ENCODE data around the gene KIF6. TPM values are rescaled to one million over a fixed set of nuclear protein-coding genes. Genes with fewer than 3 reads are reported as not detected.

Gene KIF6
- polyA plus RNA-seq, 1 donor (not counting 4 experiments of a cell fraction or from before 2014, with no cell fraction given) = 0.14 TPM

DNA sequence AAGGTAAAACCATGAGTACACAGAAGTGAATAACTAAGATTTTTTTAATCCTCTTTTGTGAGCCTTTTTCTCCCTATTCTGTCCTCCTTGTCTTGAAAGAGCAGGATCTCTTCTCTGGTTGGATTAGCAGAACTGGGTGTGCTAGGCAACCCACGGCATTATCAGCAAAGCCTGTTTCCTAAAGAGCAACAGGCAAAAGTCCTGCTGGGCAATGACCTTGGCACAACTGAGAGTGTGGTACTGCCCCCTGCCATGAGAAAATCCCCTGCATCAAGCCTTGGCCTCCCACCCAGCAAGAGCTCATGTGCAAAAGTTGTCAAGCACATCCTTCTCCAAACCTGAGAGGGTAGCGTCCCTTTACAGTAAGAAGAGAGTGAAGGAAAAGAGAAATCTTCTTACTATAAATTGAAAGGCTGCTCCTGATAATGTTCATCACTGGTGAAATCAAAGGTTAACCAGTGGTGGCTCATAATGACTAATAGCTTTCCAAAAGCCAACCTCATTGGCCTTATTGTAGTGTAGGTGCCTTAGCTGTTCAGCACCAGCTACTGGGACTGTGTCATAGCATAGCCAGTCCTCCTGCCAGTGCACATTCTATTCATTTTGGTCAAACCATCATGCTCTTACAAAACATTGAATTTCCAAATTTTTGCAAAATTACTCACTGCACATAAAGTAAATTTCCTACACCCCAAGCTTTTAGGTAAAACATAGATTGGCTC is 17.1 kb downstream of the KIF6 start:
- Histone ChIP-seq H3K9me1 (ENCODE audit: control insufficient read depth, extremely low read depth, insufficient read depth, low read length) (no peaks in the 10 kb centered on the region), H3K36me3 (ENCODE audit: control insufficient read depth in 2 of 2, extremely low read depth in 1 of 2, insufficient read depth in 2 of 2, low read length in 2 of 2) (no peaks in the 10 kb centered on the region), H3K27me3 (ENCODE audit: control insufficient read depth, extremely low read depth, insufficient read depth, low read length) (no peaks in the 10 kb centered on the region), H3K27ac (ENCODE audit: control insufficient read depth, insufficient read depth, low read length) (no peak overlapping the region), H3K4me1 (ENCODE audit: control insufficient read depth, extremely low read depth, insufficient read depth, low read length) (no peaks in the 10 kb centered on the region), H2AFZ (ENCODE audit: control insufficient read depth, low read length) (no peak overlapping the region), H3K4me3 (ENCODE audit: control insufficient read depth in 2 of 3, extremely low read depth in 1 of 3, insufficient read depth in 2 of 3, low read depth in 1 of 3, low read length in 3 of 3) (no peak overlapping the region), H3K9ac (ENCODE audit: control insufficient read depth, extremely low read depth, insufficient read depth, low read length) (no peak overlapping the region), H3K4me2 (ENCODE audit: control insufficient read depth, extremely low read depth, insufficient read depth, low read depth, low read length) (no peak overlapping the region), H3K9me3 (ENCODE audit: control insufficient read depth, low read depth, low read length) (no peaks in the 10 kb centered on the region), H3K79me2 (ENCODE audit: control insufficient read depth, insufficient read depth, low read length) (no peaks in the 10 kb centered on the region), H4K20me1 (ENCODE audit: control insufficient read depth, extremely low read depth, insufficient read depth, low read length) (no peaks in the 10 kb centered on the region)
- TF ChIP-seq, protein P1, sequence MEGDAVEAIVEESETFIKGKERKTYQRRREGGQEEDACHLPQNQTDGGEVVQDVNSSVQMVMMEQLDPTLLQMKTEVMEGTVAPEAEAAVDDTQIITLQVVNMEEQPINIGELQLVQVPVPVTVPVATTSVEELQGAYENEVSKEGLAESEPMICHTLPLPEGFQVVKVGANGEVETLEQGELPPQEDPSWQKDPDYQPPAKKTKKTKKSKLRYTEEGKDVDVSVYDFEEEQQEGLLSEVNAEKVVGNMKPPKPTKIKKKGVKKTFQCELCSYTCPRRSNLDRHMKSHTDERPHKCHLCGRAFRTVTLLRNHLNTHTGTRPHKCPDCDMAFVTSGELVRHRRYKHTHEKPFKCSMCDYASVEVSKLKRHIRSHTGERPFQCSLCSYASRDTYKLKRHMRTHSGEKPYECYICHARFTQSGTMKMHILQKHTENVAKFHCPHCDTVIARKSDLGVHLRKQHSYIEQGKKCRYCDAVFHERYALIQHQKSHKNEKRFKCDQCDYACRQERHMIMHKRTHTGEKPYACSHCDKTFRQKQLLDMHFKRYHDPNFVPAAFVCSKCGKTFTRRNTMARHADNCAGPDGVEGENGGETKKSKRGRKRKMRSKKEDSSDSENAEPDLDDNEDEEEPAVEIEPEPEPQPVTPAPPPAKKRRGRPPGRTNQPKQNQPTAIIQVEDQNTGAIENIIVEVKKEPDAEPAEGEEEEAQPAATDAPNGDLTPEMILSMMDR (optimal IDR thresholded peaks at IDR 0.05 in 1 of 3, IDR thresholded peaks at IDR 0.05 in 1 of 3, conservative IDR thresholded peaks at IDR 0.05 in 1 of 3; ENCODE audit: extremely low read depth in 1 of 3, insufficient read depth in 2 of 3, low read length in 3 of 3) = no peak
- no peak for TF ChIP-seq EZH2 (IDR thresholded peaks at IDR 0.05; ENCODE audit: low read length)
- FAIRE-seq = no peak
- no peak for DNase-seq (ENCODE audit: low read depth, low spot score)
- dilution Hi-C loops (cut with MboI; ENCODE audit: extremely low pct_ligation_motif_present, low sequenced_read_pairs) = no loop called here

GRCh38 chr6:39706819-39707335 is 18.3 kb downstream of the KIF6 start:
- no peak overlapping the region for H3K27ac ChIP-seq (ENCODE audit: control insufficient read depth, insufficient read depth, low read length)
- no peaks in the 10 kb centered on the region for H3K9me1 ChIP-seq (ENCODE audit: control insufficient read depth, extremely low read depth, insufficient read depth, low read length)
- H4K20me1 ChIP-seq (ENCODE audit: control insufficient read depth, extremely low read depth, insufficient read depth, low read length) = no peaks in the 10 kb centered on the region
- H3K9ac ChIP-seq (ENCODE audit: control insufficient read depth, extremely low read depth, insufficient read depth, low read length) = no peak overlapping the region
- FAIRE-seq = no peak
- no peaks in the 10 kb centered on the region for H3K79me2 ChIP-seq (ENCODE audit: control insufficient read depth, insufficient read depth, low read length)
- no peak overlapping the region for H3K4me2 ChIP-seq (ENCODE audit: control insufficient read depth, extremely low read depth, insufficient read depth, low read depth, low read length)
- no peaks in the 10 kb centered on the region for H3K36me3 ChIP-seq (ENCODE audit: control insufficient read depth in 2 of 2, extremely low read depth in 1 of 2, insufficient read depth in 2 of 2, low read length in 2 of 2)
- no peak overlapping the region for H3K4me3 ChIP-seq (ENCODE audit: control insufficient read depth in 2 of 3, extremely low read depth in 1 of 3, insufficient read depth in 2 of 3, low read depth in 1 of 3, low read length in 3 of 3)
- DNase-seq (ENCODE audit: low read depth, low spot score) = no peak
- H2AFZ ChIP-seq (ENCODE audit: control insufficient read depth, low read length) = no peak overlapping the region
- H3K4me1 ChIP-seq (ENCODE audit: control insufficient read depth, extremely low read depth, insufficient read depth, low read length) = no peaks in the 10 kb centered on the region
- dilution Hi-C loops (cut with MboI; ENCODE audit: extremely low pct_ligation_motif_present, low sequenced_read_pairs) = no loop called here
- no peaks in the 10 kb centered on the region for H3K27me3 ChIP-seq (ENCODE audit: control insufficient read depth, extremely low read depth, insufficient read depth, low read length)
- no peaks in the 10 kb centered on the region for H3K9me3 ChIP-seq (ENCODE audit: control insufficient read depth, low read depth, low read length)
- TF ChIP-seq, protein P1 (optimal IDR thresholded peaks at IDR 0.05 in 1 of 3, IDR thresholded peaks at IDR 0.05 in 1 of 3, conservative IDR thresholded peaks at IDR 0.05 in 1 of 3; ENCODE audit: extremely low read depth in 1 of 3, insufficient read depth in 2 of 3, low read length in 3 of 3) = no peak
- TF ChIP-seq EZH2 (IDR thresholded peaks at IDR 0.05; ENCODE audit: low read length) = no peak
